Sigmoid colon (tissue), 7 donors: ENCODE data around the gene TRIM4. TPM values are rescaled to one million over a fixed set of nuclear protein-coding genes. Genes with fewer than 3 reads are reported as not detected.

ENCODE experiments used
- DNase-seq: peaks from one replicate; pipeline ENCODE4 v3.0.0-alpha.2; 2019
- H3K27ac ChIP-seq, 4 donors: fragments of 200-600 bp; sonication (generic); one replicate each; pipeline ENCODE4 v1.5.1; 2016 to 2019; ENCODE audit warnings: mild to moderate bottlenecking in 1 of 4
- H3K27me3 ChIP-seq, 3 donors: fragments of 200-600 bp; sonication (generic); one replicate each; pipeline ENCODE4 v1.5.1; 2019; ENCODE audit warnings: mild to moderate bottlenecking in 1 of 3
- H3K36me3 ChIP-seq, 4 donors: fragments of 200-600 bp; sonication (generic); one replicate each; pipeline ENCODE4 v1.5.1; 2016 to 2019
- H3K4me1 ChIP-seq, 4 donors: fragments of 200-600 bp; sonication (generic); one replicate each; pipeline ENCODE4 v1.5.1; 2017 to 2019
- H3K4me3 ChIP-seq, 4 donors: fragments of 200-600 bp; sonication (generic); one replicate each; pipeline ENCODE4 v1.5.1; 2017 to 2019; ENCODE audit warnings: mild to moderate bottlenecking in 2 of 4, moderate library complexity in 1 of 4
- H3K9me3 ChIP-seq, 4 donors: fragments of 200-600 bp in 3 of 4; sonication (generic) in 3 of 4; one replicate each; pipeline versions ENCODE4 v1.5.1 to v1.6.1; 2013 to 2019
- CTCF ChIP-seq, 4 experiments: fragments of 450-650 bp in 3 of 4; fragments of 200-600 bp in 1 of 4; IDR thresholded peaks; one replicate each; pipeline ENCODE4 v1.5.1; 2016 to 2019; ENCODE audit warnings: antibody characterized with exemption in 4 of 4, mild to moderate bottlenecking in 3 of 4, moderate library complexity in 2 of 4
- EP300 ChIP-seq, 4 donors: sonication (generic); formaldehyde crosslinking; IDR thresholded peaks; one replicate each; pipeline ENCODE4 v1.6.1; 2017; ENCODE audit warnings: antibody characterized with exemption in 4 of 4
- POLR2A ChIP-seq, 2 donors: fragments of 450-650 bp; IDR thresholded peaks; one replicate each; pipeline ENCODE4 v1.6.1; 2016; ENCODE audit warnings: antibody characterized with exemption in 2 of 2, mild to moderate bottlenecking in 2 of 2, moderate library complexity in 2 of 2
- POLR2AphosphoS5 ChIP-seq, 4 donors: sonication (generic); formaldehyde crosslinking; IDR thresholded peaks; one replicate each; pipeline ENCODE4 v1.6.1; 2017; ENCODE audit warnings: antibody characterized with exemption in 4 of 4
- WGBS, 2 donors: extraction: QIAGEN DNeasy Blood & Tissue Kit; methylation state at CpG; one replicate each; pipeline ENCODE4 v1.1.7; 2013; 5-methylcytosine and 5-hydroxymethylcytosine counted together
- intact Hi-C: fragments of 100-400 bp; cut with DNase I; formaldehyde crosslinking; loops from one replicate; pipeline ENCODE4 v1.15.1; 2023
- polyA plus RNA-seq, 3 donors: library from polyadenylated mRNA; stranded (reverse); fragments of 200-250 nt; gene quantifications; one replicate each; pipeline ENCODE4 v1.2.3, GENCODE V29; 2013
- small RNA-seq, 3 donors: library from RNA; depleted of rRNA; stranded (forward); fragments of <200 nt; gene quantifications; one replicate each; pipeline ENCODE3, GENCODE V24; 2016
- total RNA-seq, 4 donors: library from RNA; depleted of rRNA; stranded (reverse); fragments of >200 nt; gene quantifications; one replicate each; pipeline ENCODE4 v1.1.0, GENCODE V29; 2016
- donor health status: healthy with polysubstance abuse.
- donor health status: Bipolar disorder and iron deficiency.
- donor health status: healthy.

Gene TRIM4
- total and polyA plus RNA-seq, 7 donors = 12.5 to 33.2 (median 21.9) TPM

- no peak for DNase-seq
- 81 to 86% methylated on average over 4 of the region's 4 CpGs for WGBS, 2 donors
Observed at GRCh38 chr7:99843808-99844207, 75.5 kb downstream of the TRIM4 start.

GRCh38 chr7:99842926-99843325 is 76.4 kb downstream of the TRIM4 start:
- WGBS, 2 donors = 90 to 95% methylated on average over 2 of the region's 2 CpGs
- Histone ChIP-seq H3K36me3 (no peaks in the 10 kb centered on the region), H3K9me3 (no peaks in the 10 kb centered on the region), H3K4me3 (no peak overlapping the region), H3K27ac (no peak overlapping the region), H3K27me3 (no peaks in the 10 kb centered on the region), H3K4me1 (no peaks in the 10 kb centered on the region)
- no peak for DNase-seq
- TF ChIP-seq EP300 (IDR thresholded peaks at IDR 0.05) (no peak), POLR2AphosphoS5 (IDR thresholded peaks at IDR 0.05) (no peak), POLR2A (IDR thresholded peaks at IDR 0.05) (no peak), CTCF (IDR thresholded peaks at IDR 0.05) (no peak)
- intact Hi-C loops = no loop called here

More at GRCh38 chr7:99843808-99844207, 75.5 kb downstream of the TRIM4 start:
- TF ChIP-seq POLR2AphosphoS5 (IDR thresholded peaks at IDR 0.05) = no peak
- TF ChIP-seq POLR2A (IDR thresholded peaks at IDR 0.05) = no peak
- no peak for TF ChIP-seq EP300 (IDR thresholded peaks at IDR 0.05)
- no peak for TF ChIP-seq CTCF (IDR thresholded peaks at IDR 0.05)
- H3K4me3 ChIP-seq = no peak overlapping the region
- intact Hi-C loops = no loop called here
- no peaks in the 10 kb centered on the region for H3K4me1 ChIP-seq
- no peak overlapping the region for H3K27ac ChIP-seq
- H3K9me3 ChIP-seq = no peaks in the 10 kb centered on the region
- no peaks in the 10 kb centered on the region for H3K27me3 ChIP-seq
- no peaks in the 10 kb centered on the region for H3K36me3 ChIP-seq

Small RNA genes within 50 kb of the gene (small RNA-seq; reads per million reads assigned to genes)
- gene AC011904.1 (0 reads per million in 3 donors), gene CYP3A52P (0 reads per million in 3 donors), gene RF00019 (0 reads per million in 3 donors), gene RF00561 (0 reads per million in 3 donors)

Other genes with a start within 250 kb of the TRIM4 start
- gene CYP3A5, start 239.5 kb downstream of the TRIM4 start, total RNA-seq = 1 to 10 TPM in 3 of 4 donors, under 1 TPM in 1; 0.54 to 7.5 (median 3.4) TPM
- gene CYP3A5, start 239.5 kb downstream of the TRIM4 start, polyA plus RNA-seq = 10 to 100 TPM; 13.2 to 36.1 (median 13.6) TPM
- under 1 TPM in 2 of 4 donors, not detected in 2; 0.33 to 0.36 TPM for gene CYP3A7, start 184.3 kb downstream of the TRIM4 start, total RNA-seq
- gene CYP3A7, start 184.3 kb downstream of the TRIM4 start, polyA plus RNA-seq = under 1 TPM in 2 of 3 donors, not detected in 1; 0.10 to 0.46 TPM
- not detected for gene CYP3A4, start 135.3 kb downstream of the TRIM4 start, total RNA-seq
- 1 to 10 TPM in 1 of 3 donors, under 1 TPM in 2; 0.25 to 3.6 (median 0.69) TPM for gene CYP3A4, start 135.3 kb downstream of the TRIM4 start, polyA plus RNA-seq
- 1 to 10 TPM in 1 of 4 donors, not detected in 3; 1.4 TPM for gene CYP3A43, start 91.5 kb downstream of the TRIM4 start, total RNA-seq
- gene CYP3A43, start 91.5 kb downstream of the TRIM4 start, polyA plus RNA-seq = not detected
- gene OR2AE1, start 42.5 kb downstream of the TRIM4 start, total RNA-seq = not detected
- under 1 TPM in 1 of 3 donors, not detected in 2; 0.06 TPM for gene OR2AE1, start 42.5 kb downstream of the TRIM4 start, polyA plus RNA-seq
- under 1 TPM in 3 of 4 donors, not detected in 1; 0.33 to 0.95 (median 0.71) TPM for gene GJC3, start 10.1 kb upstream of the TRIM4 start, total RNA-seq
- gene GJC3, start 10.1 kb upstream of the TRIM4 start, polyA plus RNA-seq = under 1 TPM in 1 of 3 donors, not detected in 2; 0.31 TPM
- 10 to 100 TPM in 1 of 4 donors, 1 to 10 TPM in 2, under 1 TPM in 1; 0.66 to 17.1 (median 4.1) TPM for gene AZGP1, start 56.5 kb upstream of the TRIM4 start, total RNA-seq
- 10 to 100 TPM in 1 of 3 donors, 1 to 10 TPM in 2; 4.6 to 10.2 (median 7.9) TPM for gene AZGP1, start 56.5 kb upstream of the TRIM4 start, polyA plus RNA-seq
- gene ZKSCAN1, start 96.1 kb upstream of the TRIM4 start, total RNA-seq = 10 to 100 TPM; 27.8 to 32.7 (median 31.6) TPM
- 10 to 100 TPM in 2 of 3 donors, 1 to 10 TPM in 1; 8.4 to 22.4 (median 11.3) TPM for gene ZKSCAN1, start 96.1 kb upstream of the TRIM4 start, polyA plus RNA-seq
- 10 to 100 TPM; 14.7 to 21.8 (median 17.4) TPM for gene ZSCAN21, start 130.2 kb upstream of the TRIM4 start, total RNA-seq
- gene ZSCAN21, start 130.2 kb upstream of the TRIM4 start, polyA plus RNA-seq = 1 to 10 TPM; 4.2 to 4.3 (median 4.2) TPM
- 10 to 100 TPM; 17.9 to 28.0 (median 22.6) TPM for gene ZNF3, start 162.2 kb upstream of the TRIM4 start, total RNA-seq
- gene ZNF3, start 162.2 kb upstream of the TRIM4 start, polyA plus RNA-seq = 10 to 100 TPM; 17.1 to 19.2 (median 18.8) TPM
- 10 to 100 TPM; 58.4 to 87.4 (median 68.4) TPM for gene COPS6, start 169.4 kb upstream of the TRIM4 start, total RNA-seq
- 10 to 100 TPM; 80.2 to 91.3 (median 87.1) TPM for gene COPS6, start 169.4 kb upstream of the TRIM4 start, polyA plus RNA-seq
- 10 to 100 TPM; 30.7 to 43.6 (median 37.4) TPM for gene MCM7, start 181.9 kb upstream of the TRIM4 start, total RNA-seq
- gene MCM7, start 181.9 kb upstream of the TRIM4 start, polyA plus RNA-seq = 10 to 100 TPM; 29.6 to 99.3 (median 32.4) TPM
- 10 to 100 TPM; 18.1 to 26.6 (median 20.8) TPM for gene AP4M1, start 182.1 kb upstream of the TRIM4 start, total RNA-seq
- gene AP4M1, start 182.1 kb upstream of the TRIM4 start, polyA plus RNA-seq = 10 to 100 TPM; 14.6 to 17.3 (median 16.2) TPM
- gene TAF6, start 199.8 kb upstream of the TRIM4 start, total RNA-seq = 10 to 100 TPM; 56.6 to 87.8 (median 65.2) TPM
- gene TAF6, start 199.8 kb upstream of the TRIM4 start, polyA plus RNA-seq = 10 to 100 TPM; 18.0 to 37.8 (median 18.7) TPM
- 10 to 100 TPM; 13.9 to 26.6 (median 15.5) TPM for gene CNPY4, start 200.1 kb upstream of the TRIM4 start, total RNA-seq
- gene CNPY4, start 200.1 kb upstream of the TRIM4 start, polyA plus RNA-seq = 10 to 100 TPM in 1 of 3 donors, 1 to 10 TPM in 2; 4.4 to 14.2 (median 5.4) TPM
- 1 to 10 TPM; 2.5 to 5.8 (median 4.3) TPM for gene MBLAC1, start 207.4 kb upstream of the TRIM4 start, total RNA-seq
- gene MBLAC1, start 207.4 kb upstream of the TRIM4 start, polyA plus RNA-seq = 1 to 10 TPM; 1.6 to 4.2 (median 2.6) TPM
- 100 to 1,000 TPM; 222 to 309 (median 264) TPM for gene LAMTOR4, start 229.4 kb upstream of the TRIM4 start, total RNA-seq
- 100 to 1,000 TPM; 409 to 626 (median 469) TPM for gene LAMTOR4, start 229.4 kb upstream of the TRIM4 start, polyA plus RNA-seq
- 10 to 100 TPM in 1 of 4 donors, 1 to 10 TPM in 3; 3.9 to 11.6 (median 6.3) TPM for gene TRAPPC14, start 239.2 kb upstream of the TRIM4 start, total RNA-seq
- 10 to 100 TPM; 14.4 to 39.3 (median 15.3) TPM for gene TRAPPC14, start 239.2 kb upstream of the TRIM4 start, polyA plus RNA-seq
- gene GAL3ST4, start 249.1 kb upstream of the TRIM4 start, total RNA-seq = 1 to 10 TPM; 1.2 to 6.4 (median 3.1) TPM
- gene GAL3ST4, start 249.1 kb upstream of the TRIM4 start, polyA plus RNA-seq = 1 to 10 TPM; 1.2 to 6.2 (median 3.9) TPM